Neural crest cell (in vitro differentiated cells): ENCODE results near the gene QPCT. TPM values are rescaled to one million over a fixed set of nuclear protein-coding genes. Genes with fewer than 3 reads are reported as not detected.
"Not testable (repeated sequence)": the region's sequence is repeated elsewhere in the genome, so short reads cannot be mapped to it uniquely, and the experiment has no call there.

ENCODE experiments used
- DNase-seq: peaks from one replicate; pipeline ENCODE4 v3.0.0; 2021; ENCODE audit warnings: low read depth, mixed read lengths, low spot score
- H3K27ac Mint-ChIP-seq: one replicate; pipeline ENCODE4 v1.8.0; 2021; ENCODE audit warnings: mild to moderate bottlenecking, mixed read lengths; ENCODE audit not compliant: unreplicated experiment
- H3K27me3 Mint-ChIP-seq: 2 replicates; pipeline ENCODE4 v1.8.0; 2021; ENCODE audit warnings: low read depth, mild to moderate bottlenecking, mixed read lengths
- H3K36me3 Mint-ChIP-seq: 2 replicates; pipeline ENCODE4 v1.8.0; 2021; ENCODE audit warnings: low read depth, mild to moderate bottlenecking, mixed read lengths
- H3K4me1 Mint-ChIP-seq: 2 replicates; pipeline ENCODE4 v1.8.0; 2021; ENCODE audit warnings: mixed read lengths
- H3K4me3 Mint-ChIP-seq: one replicate; pipeline ENCODE4 v1.8.0; 2021; ENCODE audit warnings: mild to moderate bottlenecking, mixed read lengths
- H3K9me3 Mint-ChIP-seq: 2 replicates; pipeline ENCODE4 v1.8.0; 2021; ENCODE audit warnings: mixed read lengths
- CTCF ChIP-seq: fragments of 200-600 bp; sonication (generic); conservative IDR thresholded peaks from 2 replicates; pipeline ENCODE4 v1.5.0; 2021; ENCODE audit warnings: antibody characterized with exemption, mild to moderate bottlenecking
- total RNA-seq: library from RNA; stranded (reverse); gene quantifications from 2 replicates; pipeline ENCODE4 v1.2.1, GENCODE V29; 2021

QPCT gene
- total RNA-seq, 1 donor from 2014 or later, result not detected

- DNase-seq, result no peak
- H3K36me3 Mint-ChIP-seq, result no peaks in the 10 kb centered on the region
- no peak for TF ChIP-seq CTCF
- no peaks in the 10 kb centered on the region for H3K9me3 Mint-ChIP-seq
- H3K4me3 Mint-ChIP-seq, result no peak overlapping the region
- H3K4me1 Mint-ChIP-seq, result peaks cover 13% of the 10 kb centered on the region
- H3K27ac Mint-ChIP-seq, result peak overlapping the region; percentile 13
- peaks cover 3% of the 10 kb centered on the region for H3K27me3 Mint-ChIP-seq
These were observed 31.4 kb downstream of the QPCT start for GRCh38 chr2:37375741-37376288.

DNA sequence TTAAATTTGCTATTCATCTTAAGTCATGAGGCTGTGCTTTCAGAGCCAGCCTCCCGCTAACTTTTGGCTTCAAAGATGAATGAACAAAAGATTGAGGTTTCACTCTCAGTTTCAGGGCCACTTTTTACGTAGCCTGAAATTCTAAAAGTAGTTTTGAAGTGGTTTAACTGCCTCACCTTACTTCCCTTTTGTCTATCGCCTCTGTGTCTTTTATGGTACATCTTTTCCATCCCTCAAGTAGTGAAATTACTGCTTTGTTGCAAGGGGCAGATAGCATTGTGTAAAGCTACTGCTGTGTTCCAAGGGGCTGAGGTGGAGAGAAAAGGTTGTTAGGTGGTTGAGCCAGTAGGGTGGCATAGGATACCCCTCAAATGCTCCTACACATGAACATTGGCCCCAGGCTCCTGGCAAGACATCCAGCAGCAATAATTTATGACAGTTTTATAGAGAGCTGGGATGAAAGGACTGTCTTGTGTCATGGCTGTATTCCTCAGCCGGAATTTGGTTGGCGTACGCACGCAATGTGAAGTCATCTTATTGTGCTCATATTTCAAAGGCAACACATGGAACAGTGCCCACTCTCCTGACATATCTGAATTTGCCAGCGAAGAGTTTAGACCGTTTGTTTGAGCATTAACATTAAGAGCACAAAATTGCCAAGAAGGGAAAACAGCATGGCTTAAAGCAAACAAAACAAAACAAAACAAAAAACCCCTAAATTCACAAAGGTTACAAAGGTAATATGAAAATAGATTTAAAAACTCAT is 32.2 kb downstream of the QPCT start:
- no peaks in the 10 kb centered on the region for H3K36me3 Mint-ChIP-seq
- H3K27ac Mint-ChIP-seq, result no peak overlapping the region
- H3K9me3 Mint-ChIP-seq, result no peaks in the 10 kb centered on the region
- peaks cover 13% of the 10 kb centered on the region for H3K4me1 Mint-ChIP-seq
- H3K27me3 Mint-ChIP-seq, result peaks cover 3% of the 10 kb centered on the region
- no peak for DNase-seq
- H3K4me3 Mint-ChIP-seq, result no peak overlapping the region
- no peak for TF ChIP-seq CTCF

- TF ChIP-seq CTCF, result no peak
- H3K4me1 Mint-ChIP-seq, result peaks cover 13% of the 10 kb centered on the region
- DNase-seq, result no peak
- H3K36me3 Mint-ChIP-seq, result no peaks in the 10 kb centered on the region
- no peaks in the 10 kb centered on the region for H3K9me3 Mint-ChIP-seq
- peaks cover 3% of the 10 kb centered on the region for H3K27me3 Mint-ChIP-seq
- H3K4me3 Mint-ChIP-seq, result no peak overlapping the region
- no peak overlapping the region for H3K27ac Mint-ChIP-seq
These were observed 32.7 kb downstream of the QPCT start for GRCh38 chr2:37377187-37377532.

GRCh38 chr2:37378411-37378810 is 34.0 kb downstream of the QPCT start:
- Mint-ChIP-seq H3K27ac (no peak overlapping the region), H3K36me3 (no peaks in the 10 kb centered on the region)
- no peak for TF ChIP-seq CTCF

DNA sequence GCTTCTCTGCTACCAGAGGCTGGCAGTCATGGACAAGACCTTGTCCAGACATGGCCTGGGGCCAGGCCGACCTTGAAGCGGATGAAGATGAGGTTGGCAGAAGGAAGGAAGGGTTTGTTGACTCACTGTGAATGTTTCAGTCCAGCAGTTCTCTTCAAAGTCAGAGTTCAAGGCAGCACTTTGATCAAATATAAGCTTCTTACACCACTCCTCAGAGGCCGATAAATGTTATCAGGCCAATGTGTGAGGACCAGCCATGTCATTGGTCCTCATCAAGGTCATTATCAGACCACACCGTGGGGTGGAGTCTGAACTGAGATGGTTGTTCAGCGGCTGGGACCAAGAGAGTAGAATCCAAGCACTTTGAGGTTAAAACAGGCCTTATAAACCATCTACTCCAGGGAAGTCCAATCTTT is 35.5 kb downstream of the QPCT start:
- Mint-ChIP-seq H3K4me3 (no peak overlapping the region), H3K9me3 (no peaks in the 10 kb centered on the region), H3K27ac (no peak overlapping the region), H3K36me3 (no peaks in the 10 kb centered on the region), H3K4me1 (peaks cover 13% of the 10 kb centered on the region), H3K27me3 (peaks cover 3% of the 10 kb centered on the region)
- TF ChIP-seq CTCF, result no peak
- no peak for DNase-seq

More at GRCh38 chr2:37378411-37378810, 34.0 kb downstream of the QPCT start:
- Mint-ChIP-seq H3K9me3 (no peaks in the 10 kb centered on the region), H3K27me3 (peaks cover 3% of the 10 kb centered on the region), H3K4me3 (no peak overlapping the region), H3K4me1 (peaks cover 13% of the 10 kb centered on the region)
- no peak for DNase-seq

GRCh38 chr2:37380787-37381186 is 36.4 kb downstream of the QPCT start:
- DNase-seq, H3K27ac Mint-ChIP-seq, H3K36me3 Mint-ChIP-seq, H3K27me3 Mint-ChIP-seq, H3K4me1 Mint-ChIP-seq, H3K4me3 Mint-ChIP-seq, H3K9me3 Mint-ChIP-seq: not testable (repeated sequence)

GRCh38 chr2:37384261-37384660 is 39.8 kb downstream of the QPCT start:
- not testable (repeated sequence) for H3K36me3 Mint-ChIP-seq, H3K9me3 Mint-ChIP-seq, H3K4me3 Mint-ChIP-seq, DNase-seq, H3K27me3 Mint-ChIP-seq, H3K27ac Mint-ChIP-seq, H3K4me1 Mint-ChIP-seq
